GM12865 (cell line): ENCODE measurements around the gene SUSD6.
A peak's percentile ranks its signal among the peaks of the same experiment; 100 is the strongest.

Source experiments
- DNase-seq: peaks from one replicate; pipeline ENCODE4 v3.0.0; 2010; ENCODE audit warnings: low read depth
- H3K4me3 ChIP-seq: 2 replicates; pipeline ENCODE4 v1.5.1; 2011; ENCODE audit warnings: mild to moderate bottlenecking, low read depth, low read length, control low read depth
- TF ChIP-seq, protein P1 (sequence below): IDR thresholded peaks from 2 replicates; pipeline ENCODE4 v1.5.1; 2011; ENCODE audit warnings: low read length, control low read depth, low read depth, inconsistent platforms; ENCODE audit not compliant: insufficient read depth; ENCODE audit errors: missing control alignments

The SUSD6 gene

DNA sequence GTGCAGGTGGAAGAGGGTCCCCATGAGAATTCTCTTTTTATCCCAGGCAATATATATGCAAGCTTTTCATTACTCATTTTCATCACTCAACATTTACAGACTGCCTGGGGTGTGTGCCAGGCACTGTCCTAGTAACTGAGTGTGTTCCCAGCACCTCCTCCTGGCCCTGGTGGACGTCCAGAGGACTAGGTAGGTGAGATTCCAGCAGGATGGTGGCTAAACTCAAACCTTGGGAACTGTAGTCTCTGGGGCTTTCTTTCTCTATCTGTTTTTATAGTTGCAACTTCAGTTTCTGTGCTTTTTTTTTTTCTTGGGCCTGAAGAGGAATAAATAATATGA lies 63.8 kb downstream of the SUSD6 start:
- TF ChIP-seq, protein P1, sequence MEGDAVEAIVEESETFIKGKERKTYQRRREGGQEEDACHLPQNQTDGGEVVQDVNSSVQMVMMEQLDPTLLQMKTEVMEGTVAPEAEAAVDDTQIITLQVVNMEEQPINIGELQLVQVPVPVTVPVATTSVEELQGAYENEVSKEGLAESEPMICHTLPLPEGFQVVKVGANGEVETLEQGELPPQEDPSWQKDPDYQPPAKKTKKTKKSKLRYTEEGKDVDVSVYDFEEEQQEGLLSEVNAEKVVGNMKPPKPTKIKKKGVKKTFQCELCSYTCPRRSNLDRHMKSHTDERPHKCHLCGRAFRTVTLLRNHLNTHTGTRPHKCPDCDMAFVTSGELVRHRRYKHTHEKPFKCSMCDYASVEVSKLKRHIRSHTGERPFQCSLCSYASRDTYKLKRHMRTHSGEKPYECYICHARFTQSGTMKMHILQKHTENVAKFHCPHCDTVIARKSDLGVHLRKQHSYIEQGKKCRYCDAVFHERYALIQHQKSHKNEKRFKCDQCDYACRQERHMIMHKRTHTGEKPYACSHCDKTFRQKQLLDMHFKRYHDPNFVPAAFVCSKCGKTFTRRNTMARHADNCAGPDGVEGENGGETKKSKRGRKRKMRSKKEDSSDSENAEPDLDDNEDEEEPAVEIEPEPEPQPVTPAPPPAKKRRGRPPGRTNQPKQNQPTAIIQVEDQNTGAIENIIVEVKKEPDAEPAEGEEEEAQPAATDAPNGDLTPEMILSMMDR: no peak
- DNase-seq: no peak
- no peak overlapping the region for H3K4me3 ChIP-seq

DNA sequence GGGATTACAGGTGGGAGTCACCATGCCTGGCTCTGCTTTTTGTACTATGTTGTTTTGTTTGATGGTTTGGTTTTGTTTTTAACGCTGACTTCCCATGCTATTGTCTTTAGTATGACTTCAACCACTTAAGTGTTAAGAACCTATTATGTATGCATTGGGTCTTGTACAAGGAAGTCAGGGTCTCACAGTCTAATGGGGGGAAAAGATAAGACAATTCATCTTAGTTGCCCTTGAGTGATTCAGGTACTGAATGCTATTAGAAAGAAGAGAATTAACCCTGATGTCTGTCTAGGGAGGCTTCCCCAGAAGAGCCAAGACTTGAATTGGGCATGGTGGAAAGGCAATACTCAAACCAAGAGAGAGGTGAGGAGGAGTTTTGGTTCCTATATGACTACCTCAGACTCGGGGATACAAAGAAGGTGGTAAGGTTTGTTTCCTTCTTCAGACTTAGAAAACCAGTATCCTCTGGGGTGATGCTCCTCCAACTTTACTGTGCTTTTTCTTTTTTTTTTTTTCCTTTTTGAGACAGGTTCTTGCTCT lies 64.6 kb downstream of the SUSD6 start:
- H3K4me3 ChIP-seq: no peak overlapping the region
- TF ChIP-seq, protein P1: no peak
- DNase-seq: peak; percentile 88

DNA sequence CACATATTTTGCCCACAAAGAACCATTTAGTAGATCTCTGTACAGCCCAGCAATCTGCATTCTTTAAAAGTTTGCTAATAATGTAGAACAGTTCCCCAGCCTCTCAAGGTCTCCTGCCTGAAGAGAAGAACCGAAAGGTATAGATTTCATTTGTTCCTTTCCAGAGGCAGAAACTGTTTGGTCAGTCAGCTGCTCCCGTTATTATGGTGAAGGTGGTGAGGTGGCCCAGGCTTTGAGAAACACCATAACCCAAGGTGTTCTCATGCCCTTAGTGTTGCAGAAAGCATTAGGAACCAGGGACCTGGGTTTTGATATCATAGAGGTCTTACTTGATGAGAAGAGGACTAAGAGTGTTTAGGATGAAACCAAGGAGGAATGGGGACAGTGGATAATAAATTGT lies 65.3 kb downstream of the SUSD6 start:
- TF ChIP-seq, protein P1: no peak
- DNase-seq: no peak
- no peak overlapping the region for H3K4me3 ChIP-seq

DNA sequence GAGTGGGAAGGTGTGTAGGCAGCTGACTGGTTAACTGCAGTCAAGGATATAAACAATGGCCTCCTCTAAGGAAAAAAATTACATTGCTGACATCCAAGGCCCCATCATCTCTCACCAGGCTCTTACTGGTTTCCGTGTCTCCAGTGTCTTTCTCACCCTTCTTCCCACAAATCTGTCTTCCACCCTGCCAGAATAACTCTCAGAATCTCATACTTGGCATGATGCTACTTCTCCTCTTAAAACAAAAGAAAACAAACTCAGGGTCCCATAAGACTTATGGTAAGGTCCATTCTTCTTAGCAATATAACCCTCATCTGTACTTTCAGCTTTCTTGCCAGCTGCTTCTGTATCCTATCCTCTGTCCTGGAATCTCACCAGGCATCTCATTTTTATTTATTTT lies 68.9 kb downstream of the SUSD6 start:
- H3K4me3 ChIP-seq: no peak overlapping the region
- TF ChIP-seq, protein P1: no peak
- no peak for DNase-seq

DNA sequence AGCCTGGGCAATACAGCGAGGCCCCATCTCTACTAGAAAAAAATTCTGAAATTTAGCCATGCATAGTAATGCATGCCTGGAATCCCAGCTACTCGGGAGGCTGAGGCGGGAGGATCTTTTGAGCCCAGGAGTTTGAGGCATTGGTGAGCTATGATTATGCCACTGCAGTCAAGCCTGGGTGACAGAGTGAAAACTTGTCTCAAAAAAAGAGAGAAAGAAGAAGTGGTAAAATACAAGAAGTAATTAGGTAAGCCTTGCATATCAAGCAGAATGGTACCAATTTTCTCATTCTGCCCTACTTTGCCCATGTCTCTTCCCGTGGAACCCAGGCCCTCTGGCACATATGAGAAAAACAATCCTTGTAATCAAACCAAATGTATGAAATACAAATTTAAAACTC lies 70.7 kb downstream of the SUSD6 start:
- no peak for DNase-seq
- TF ChIP-seq, protein P1: no peak
- H3K4me3 ChIP-seq: no peak overlapping the region

DNA sequence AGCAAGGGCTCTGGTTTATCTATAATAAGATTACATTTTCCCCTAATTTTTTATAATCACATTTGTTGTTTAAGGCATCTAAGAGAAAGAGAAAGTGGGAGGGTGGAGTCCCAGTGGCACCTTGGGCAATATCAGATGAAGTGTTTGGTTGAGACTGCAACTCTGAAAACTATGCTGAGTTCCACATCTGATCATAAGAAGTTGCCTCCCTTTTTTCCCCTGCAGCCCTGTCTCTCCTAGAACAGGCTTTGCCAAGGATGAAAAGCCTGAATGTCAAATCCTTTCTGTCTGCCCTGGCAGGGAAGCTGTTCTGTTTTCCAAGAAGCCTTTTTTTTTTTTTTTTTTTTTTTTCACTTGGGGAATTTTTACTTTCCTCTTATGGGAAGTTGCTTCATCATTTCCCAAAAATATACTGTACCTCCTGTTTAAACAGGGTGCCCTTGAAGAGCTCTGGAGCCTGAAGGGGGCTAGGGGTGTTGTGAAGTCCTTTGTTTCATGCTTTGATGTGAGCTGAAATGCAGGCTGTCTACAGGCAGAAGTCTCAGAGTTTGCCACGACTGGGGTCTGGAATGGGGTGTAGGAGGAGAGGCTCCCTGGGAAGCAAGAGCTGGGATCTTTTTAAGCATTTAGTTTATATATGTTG lies 71.3 kb downstream of the SUSD6 start:
- TF ChIP-seq, protein P1: no peak
- DNase-seq: peak; percentile 56
- no peak overlapping the region for H3K4me3 ChIP-seq

DNA sequence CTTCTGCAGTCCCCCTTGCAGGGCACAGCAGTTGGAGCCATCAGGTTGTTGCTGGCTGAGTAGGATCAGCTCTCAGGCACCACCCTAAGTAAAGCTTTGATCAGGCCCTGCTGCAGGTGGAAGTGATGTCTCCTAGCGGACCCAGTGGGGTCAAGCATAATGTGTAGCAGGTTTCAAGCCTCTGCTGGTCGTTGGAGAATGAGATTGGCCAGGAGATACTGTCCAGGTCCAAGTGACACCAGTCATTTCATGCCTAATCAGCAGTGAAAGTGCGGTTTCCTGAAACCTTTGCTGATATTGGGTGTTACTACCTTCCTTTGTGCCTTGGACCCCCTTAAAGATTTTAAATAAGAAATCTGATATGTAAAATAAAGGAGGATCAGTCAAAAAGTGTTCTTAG lies 72.6 kb downstream of the SUSD6 start:
- H3K4me3 ChIP-seq: no peak overlapping the region
- peak; percentile 77 for DNase-seq
- TF ChIP-seq, protein P1: no peak
